ENCODE measurements around the gene RAX2. TPM values are rescaled to one million over a fixed set of nuclear protein-coding genes. Genes with fewer than 3 reads are reported as not detected.

The RAX2 gene
- total and polyA plus RNA-seq, 4 donors = not detected

GRCh38 chr19:3721887-3722442 lies 50.1 kb downstream of the RAX2 start:
- peak; percentile 36 for ATAC-seq (ENCODE audit: low FRiP score)
- Histone ChIP-seq H3K9me3 (ENCODE audit: control insufficient read depth, low read length) (no peaks in the 10 kb centered on the region), H3K27me3 (ENCODE audit: control insufficient read depth in 1 of 2, insufficient read depth in 2 of 2, low read length in 1 of 2) (no peaks in the 10 kb centered on the region), H3K27ac (ENCODE audit: low read depth in 1 of 2, low read length in 2 of 2) (no peak overlapping the region), H3K4me1 (ENCODE audit: control insufficient read depth in 1 of 2, insufficient read depth in 2 of 2, low read length in 2 of 2) (no peaks in the 10 kb centered on the region), H3K4me3 (ENCODE audit: low read length in 2 of 2) (no peak overlapping the region), H3K36me3 (ENCODE audit: control insufficient read depth in 1 of 2, insufficient read depth in 2 of 2, low read length in 1 of 2) (no peaks in the 10 kb centered on the region)
- WGBS, 2 donors = 2% methylated on average over 26 of the region's 26 CpGs
- intact Hi-C loops (cut with DNase I) = loop anchor here in 1 of 2 donors (10.0 kb wide), 1 partner anchor 417 kb away; no protein-coding TSS in a partner anchor
- no peak for DNase-seq

DNA sequence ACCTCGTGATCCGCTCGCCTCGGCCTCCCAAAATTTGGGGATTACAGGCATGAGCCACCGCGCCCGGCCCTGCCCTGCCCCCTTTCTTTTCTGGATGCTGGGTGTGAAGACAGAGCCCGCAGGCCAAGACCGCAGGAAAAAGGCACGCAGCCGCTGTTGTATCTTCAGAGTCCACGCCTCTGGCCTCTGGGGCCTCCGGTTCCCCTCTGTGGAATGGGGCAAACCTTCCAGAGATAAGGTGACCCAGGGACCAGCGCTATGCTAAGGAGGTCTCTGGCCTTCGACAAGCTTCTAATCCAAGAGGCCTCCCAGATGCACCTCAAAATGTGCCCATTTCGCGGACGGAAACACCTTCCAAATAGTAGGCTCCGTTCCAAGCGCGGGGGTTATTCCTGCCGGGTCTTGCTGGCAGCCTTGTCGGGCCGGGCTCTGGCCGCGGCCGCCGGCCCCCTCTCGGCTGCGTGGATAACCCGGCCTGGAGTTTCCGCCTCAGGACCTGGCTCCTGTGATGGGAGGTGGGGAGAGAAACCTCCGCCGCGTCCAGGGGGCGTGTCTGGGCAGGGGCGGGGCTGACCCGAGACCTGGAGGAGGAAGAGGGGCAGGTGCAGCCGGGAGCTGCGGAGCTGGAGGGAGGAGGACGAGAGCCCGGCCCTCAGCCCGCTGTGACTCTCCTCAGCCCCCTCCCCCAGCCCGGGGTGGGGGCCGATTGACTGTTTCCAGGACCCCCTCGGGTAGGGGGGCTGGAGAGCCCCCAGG lies 50.7 kb downstream of the RAX2 start:
- intact Hi-C loops (cut with DNase I) = loop anchor here in 1 of 2 donors (10.0 kb wide), 1 partner anchor 417 kb away; no protein-coding TSS in a partner anchor
- Histone ChIP-seq H3K4me1 (ENCODE audit: control insufficient read depth in 1 of 2, insufficient read depth in 2 of 2, low read length in 2 of 2) (no peaks in the 10 kb centered on the region), H3K27me3 (ENCODE audit: control insufficient read depth in 1 of 2, insufficient read depth in 2 of 2, low read length in 1 of 2) (no peaks in the 10 kb centered on the region), H3K36me3 (ENCODE audit: control insufficient read depth in 1 of 2, insufficient read depth in 2 of 2, low read length in 1 of 2) (no peaks in the 10 kb centered on the region), H3K4me3 (ENCODE audit: low read length in 2 of 2) (no peak overlapping the region), H3K27ac (ENCODE audit: low read depth in 1 of 2, low read length in 2 of 2) (no peak overlapping the region), H3K9me3 (ENCODE audit: control insufficient read depth, low read length) (no peaks in the 10 kb centered on the region)
- ATAC-seq (ENCODE audit: low FRiP score) (peak; percentile 88), DNase-seq (peak; percentile 85 to 92)
- WGBS, 2 donors = 19 to 21% methylated on average over 45 to 46 of the region's 46 CpGs

DNA sequence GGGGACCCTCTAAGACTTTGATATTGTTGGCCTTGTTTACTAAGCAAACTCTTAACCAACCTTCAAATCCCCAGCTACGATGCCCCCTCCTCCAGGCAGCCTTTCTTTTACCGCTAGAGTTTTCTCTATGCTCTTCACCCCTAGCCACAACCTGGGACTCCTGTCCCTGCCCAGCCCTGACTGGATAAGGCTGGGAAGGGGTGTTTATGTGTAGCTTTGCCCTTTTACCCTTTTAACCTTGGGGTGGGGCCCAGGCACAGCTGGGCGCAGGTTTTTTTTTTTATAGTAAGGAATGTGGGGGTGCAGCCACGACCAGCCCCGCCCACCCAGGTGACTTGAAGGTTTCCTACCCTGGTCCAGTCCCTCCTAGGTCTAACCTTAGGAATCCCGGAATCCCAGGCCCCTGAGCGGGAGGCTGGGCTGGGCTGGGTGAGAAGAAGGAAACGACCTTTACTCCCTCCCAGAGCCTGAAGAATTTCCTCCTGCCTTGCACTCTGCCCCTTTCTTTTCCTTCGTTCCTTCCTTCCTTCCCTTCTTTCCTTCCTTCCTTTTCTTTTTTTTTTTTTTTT lies 51.6 kb downstream of the RAX2 start:
- intact Hi-C loops (cut with DNase I) = loop anchor here in 1 of 2 donors (10.0 kb wide), 1 partner anchor 416 kb away; no protein-coding TSS in a partner anchor
- Histone ChIP-seq H3K27me3 (ENCODE audit: control insufficient read depth in 1 of 2, insufficient read depth in 2 of 2, low read length in 1 of 2) (no peaks in the 10 kb centered on the region), H3K9me3 (ENCODE audit: control insufficient read depth, low read length) (no peaks in the 10 kb centered on the region), H3K36me3 (ENCODE audit: control insufficient read depth in 1 of 2, insufficient read depth in 2 of 2, low read length in 1 of 2) (no peaks in the 10 kb centered on the region), H3K27ac (ENCODE audit: low read depth in 1 of 2, low read length in 2 of 2) (no peak overlapping the region), H3K4me3 (ENCODE audit: low read length in 2 of 2) (no peak overlapping the region), H3K4me1 (ENCODE audit: control insufficient read depth in 1 of 2, insufficient read depth in 2 of 2, low read length in 2 of 2) (no peaks in the 10 kb centered on the region)
- DNase-seq (no peak), ATAC-seq (ENCODE audit: low FRiP score) (no peak)
- WGBS, 2 donors = 24 to 30% methylated on average over 9 of the region's 9 CpGs

DNA sequence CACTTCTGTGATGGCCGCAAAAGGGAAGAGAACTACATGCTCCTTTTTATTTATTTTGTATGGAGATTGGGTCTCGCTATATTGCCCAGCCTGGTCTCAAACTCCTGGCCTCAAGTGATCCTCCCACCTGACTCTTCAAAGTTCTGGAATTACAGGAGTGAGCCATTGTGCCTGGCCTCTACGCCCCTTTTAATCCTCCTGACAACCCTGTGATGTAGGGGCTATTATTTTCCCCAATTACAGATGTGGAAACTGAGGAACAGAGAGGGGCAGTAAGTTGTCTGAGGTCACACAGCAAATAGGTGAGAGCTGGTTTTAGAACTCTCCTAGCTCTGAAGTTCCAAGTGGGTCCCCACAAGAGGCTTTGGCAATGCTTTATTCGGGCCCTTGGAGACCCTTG lies 52.2 kb downstream of the RAX2 start:
- Histone ChIP-seq H3K4me3 (ENCODE audit: low read length in 2 of 2) (no peak overlapping the region), H3K27ac (ENCODE audit: low read depth in 1 of 2, low read length in 2 of 2) (no peak overlapping the region), H3K4me1 (ENCODE audit: control insufficient read depth in 1 of 2, insufficient read depth in 2 of 2, low read length in 2 of 2) (no peaks in the 10 kb centered on the region), H3K36me3 (ENCODE audit: control insufficient read depth in 1 of 2, insufficient read depth in 2 of 2, low read length in 1 of 2) (no peaks in the 10 kb centered on the region), H3K27me3 (ENCODE audit: control insufficient read depth in 1 of 2, insufficient read depth in 2 of 2, low read length in 1 of 2) (no peaks in the 10 kb centered on the region), H3K9me3 (ENCODE audit: control insufficient read depth, low read length) (no peaks in the 10 kb centered on the region)
- DNase-seq (no peak), ATAC-seq (ENCODE audit: low FRiP score) (no peak)
- intact Hi-C loops (cut with DNase I) = loop anchor here in 1 of 2 donors (10.0 kb wide), 1 partner anchor 415 kb away; no protein-coding TSS in a partner anchor
- WGBS, 2 donors = 85 to 94% methylated on average over 4 of the region's 4 CpGs

Other genes starting within 250 kb of the RAX2 start
- gene TEKTIP1, start 233.1 kb downstream of the RAX2 start, total RNA-seq = 1 to 10 TPM; 1.8 to 2.4 TPM
- gene TEKTIP1, start 233.1 kb downstream of the RAX2 start, polyA plus RNA-seq = under 1 TPM in 1 of 2 donors, not detected in 1; 0.46 TPM
- gene MFSD12, start 214.6 kb downstream of the RAX2 start, total RNA-seq = 10 to 100 TPM; 40.7 to 47.7 TPM
- gene MFSD12, start 214.6 kb downstream of the RAX2 start, polyA plus RNA-seq = 10 to 100 TPM in 1 of 2 donors, 1 to 10 TPM in 1; 9.5 to 33.9 TPM
- gene HMG20B, start 199.3 kb downstream of the RAX2 start, total RNA-seq = 10 to 100 TPM; 66.3 to 67.8 TPM
- gene HMG20B, start 199.3 kb downstream of the RAX2 start, polyA plus RNA-seq = 100 to 1,000 TPM in 1 of 2 donors, 10 to 100 TPM in 1; 67.7 to 175 TPM
- gene GIPC3, start 186.8 kb downstream of the RAX2 start, total RNA-seq = 1 to 10 TPM; 2.6 to 5.0 TPM
- gene GIPC3, start 186.8 kb downstream of the RAX2 start, polyA plus RNA-seq = 1 to 10 TPM in 1 of 2 donors, under 1 TPM in 1; 0.50 to 1.3 TPM
- gene TBXA2R, start 165.4 kb downstream of the RAX2 start, total RNA-seq = 10 to 100 TPM; 36.0 to 40.5 TPM
- 10 to 100 TPM in 1 of 2 donors, 1 to 10 TPM in 1; 9.6 to 30.9 TPM for gene TBXA2R, start 165.4 kb downstream of the RAX2 start, polyA plus RNA-seq
- gene CACTIN, start 145.4 kb downstream of the RAX2 start, total RNA-seq = 10 to 100 TPM; 16.4 to 19.3 TPM
- 10 to 100 TPM in 1 of 2 donors, 1 to 10 TPM in 1; 4.5 to 18.2 TPM for gene CACTIN, start 145.4 kb downstream of the RAX2 start, polyA plus RNA-seq
- 10 to 100 TPM; 78.7 to 83.3 TPM for gene PIP5K1C, start 71.8 kb downstream of the RAX2 start, total RNA-seq
- gene PIP5K1C, start 71.8 kb downstream of the RAX2 start, polyA plus RNA-seq = 10 to 100 TPM; 25.2 to 26.8 TPM
- gene TJP3, start 63.8 kb downstream of the RAX2 start, total RNA-seq = under 1 TPM; 0.26 to 0.60 TPM
- 10 to 100 TPM in 1 of 2 donors, under 1 TPM in 1; 0.84 to 29.2 TPM for gene TJP3, start 63.8 kb downstream of the RAX2 start, polyA plus RNA-seq
- 10 to 100 TPM; 15.7 to 24.3 TPM for gene APBA3, start 10.5 kb downstream of the RAX2 start, total RNA-seq
- gene APBA3, start 10.5 kb downstream of the RAX2 start, polyA plus RNA-seq = 10 to 100 TPM in 1 of 2 donors, 1 to 10 TPM in 1; 7.1 to 25.6 TPM
- 10 to 100 TPM; 39.6 to 40.7 TPM for gene MRPL54, start 9.5 kb downstream of the RAX2 start, total RNA-seq
- 100 to 1,000 TPM in 1 of 2 donors, 10 to 100 TPM in 1; 88.7 to 125 TPM for gene MRPL54, start 9.5 kb downstream of the RAX2 start, polyA plus RNA-seq
- 1 to 10 TPM; 1.9 to 2.0 TPM for gene MATK, start 14.2 kb upstream of the RAX2 start, total RNA-seq
- 1 to 10 TPM; 1.7 to 5.5 TPM for gene MATK, start 14.2 kb upstream of the RAX2 start, polyA plus RNA-seq
- not detected for gene ZFR2, start 96.8 kb upstream of the RAX2 start, total RNA-seq
- gene ZFR2, start 96.8 kb upstream of the RAX2 start, polyA plus RNA-seq = not detected
- gene ATCAY, start 108.5 kb upstream of the RAX2 start, total RNA-seq = not detected
- gene ATCAY, start 108.5 kb upstream of the RAX2 start, polyA plus RNA-seq = not detected
- gene NMRK2, start 160.8 kb upstream of the RAX2 start, total RNA-seq = 1 to 10 TPM in 1 of 2 donors, not detected in 1; 2.4 TPM
- gene NMRK2, start 160.8 kb upstream of the RAX2 start, polyA plus RNA-seq = 1 to 10 TPM in 1 of 2 donors, under 1 TPM in 1; 0.18 to 5.5 TPM
- 100 to 1,000 TPM; 118 to 197 TPM for gene DAPK3, start 198.9 kb upstream of the RAX2 start, total RNA-seq
- gene DAPK3, start 198.9 kb upstream of the RAX2 start, polyA plus RNA-seq = 100 to 1,000 TPM in 1 of 2 donors, 10 to 100 TPM in 1; 78.0 to 146 TPM
- gene EEF2, start 213.2 kb upstream of the RAX2 start, total RNA-seq = 1,000 to 10,000 TPM; 1,616 to 1,851 TPM
- 1,000 to 10,000 TPM in 1 of 2 donors, 100 to 1,000 TPM in 1; 969 to 1,197 TPM for gene EEF2, start 213.2 kb upstream of the RAX2 start, polyA plus RNA-seq
- gene PIAS4, start 235.5 kb upstream of the RAX2 start, total RNA-seq = 10 to 100 TPM; 14.9 to 20.3 TPM
- 10 to 100 TPM in 1 of 2 donors, 1 to 10 TPM in 1; 6.5 to 16.8 TPM for gene PIAS4, start 235.5 kb upstream of the RAX2 start, polyA plus RNA-seq

All from aorta (tissue), 5 donors.